Left lobe of liver (tissue), 2 donors: Measurements from ENCODE around the gene NCBP1. TPM values are rescaled to one million over a fixed set of nuclear protein-coding genes. Genes with fewer than 3 reads are reported as not detected.

Experiments
- ATAC-seq: fragments of 200-7000 bp; cut with Tn5 transposase; one replicate; pipeline ENCODE4 v1.9.1; 2020; ENCODE audit warnings: mild to moderate bottlenecking, moderate library complexity
- DNase-seq: peaks from one replicate; pipeline ENCODE4 v3.0.0-alpha.2; 2020; ENCODE audit warnings: low spot score
- total RNA-seq: library from RNA; stranded (reverse); gene quantifications from one replicate; pipeline ENCODE4 v1.2.1, GENCODE V29; 2021
- donor health status: DM: no; HTN: no; CAD: no; lungs with moderate emphysema.
- donor health status: DM: no; HTN: yes; CAD: no.

Gene NCBP1
- total RNA-seq, 1 donor from 2014 or later, result 15.5 TPM

DNA sequence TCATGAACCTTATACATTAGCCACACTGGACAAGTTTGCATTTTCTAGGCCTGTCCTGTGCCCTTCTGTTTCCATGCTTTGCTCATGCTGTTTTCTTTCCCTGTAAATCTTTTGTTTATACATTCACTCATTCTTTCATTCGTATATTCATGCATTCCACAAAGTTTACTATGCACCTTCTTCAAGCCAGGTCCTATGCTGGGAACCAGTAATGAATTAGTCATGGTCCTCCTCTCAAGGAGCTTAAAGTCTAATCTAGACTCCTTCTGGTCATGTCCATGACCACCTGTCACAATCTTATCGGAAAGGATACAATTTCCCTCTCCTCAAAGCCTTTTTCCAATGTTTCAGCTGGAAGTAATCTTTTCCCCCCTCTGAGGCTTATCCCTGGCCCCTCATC is 72.6 kb downstream of the NCBP1 start:
- no peak for ATAC-seq
- no peak for DNase-seq

GRCh38 chr9:97710356-97711222 is 77.0 kb downstream of the NCBP1 start:
- ATAC-seq, result peak; percentile 99
- no peak for DNase-seq

- DNase-seq, result no peak
Observed at GRCh38 chr9:97711223-97711626, 77.6 kb downstream of the NCBP1 start.

GRCh38 chr9:97714435-97714834 is 80.8 kb downstream of the NCBP1 start:
- no peak for DNase-seq
- ATAC-seq, result no peak

More at GRCh38 chr9:97711223-97711626, 77.6 kb downstream of the NCBP1 start:
- ATAC-seq, result no peak

GRCh38 chr9:97717866-97718265 is 84.2 kb downstream of the NCBP1 start:
- DNase-seq (no peak), ATAC-seq (no peak)

DNA sequence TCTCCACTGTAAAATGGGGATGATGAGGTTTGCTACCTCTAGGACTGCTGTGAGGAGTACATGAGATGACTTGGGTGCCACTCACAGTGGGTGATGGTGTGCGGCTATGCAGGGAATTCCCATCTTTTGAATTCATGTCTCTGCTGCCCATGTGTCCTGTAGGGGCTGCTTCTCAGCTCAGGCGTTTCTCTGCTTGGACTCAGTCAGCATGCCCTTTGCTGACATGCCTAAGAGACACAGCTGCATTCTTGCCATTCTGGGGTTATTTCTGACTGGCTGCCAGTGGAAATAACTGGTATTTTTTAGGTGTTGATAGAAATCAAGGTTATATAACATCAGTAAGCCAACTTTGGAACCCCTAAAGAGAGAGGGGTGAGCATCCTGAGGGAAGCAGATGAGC is 87.8 kb downstream of the NCBP1 start:
- DNase-seq (no peak), ATAC-seq (no peak)

DNA sequence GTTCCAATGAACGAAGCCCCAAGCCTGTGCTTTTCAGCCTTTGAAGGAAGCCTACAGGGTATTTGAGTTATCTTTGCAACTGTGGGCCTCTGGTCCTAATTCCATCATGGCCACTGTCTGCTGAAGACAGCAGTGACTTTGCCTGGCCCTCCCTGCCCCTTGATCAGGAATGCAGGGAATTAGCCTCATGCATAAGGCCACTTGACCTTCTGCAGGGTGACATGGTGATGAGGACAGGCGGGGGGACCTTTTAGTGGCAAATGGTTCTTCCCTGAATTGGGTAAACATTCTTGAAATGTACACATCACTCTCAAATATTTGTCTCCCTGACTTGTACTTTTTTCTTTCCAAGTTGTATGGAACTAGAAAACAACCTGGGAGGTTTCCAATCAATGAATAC is 88.7 kb downstream of the NCBP1 start:
- no peak for DNase-seq
- ATAC-seq, result no peak

Other genes starting within 250 kb of the NCBP1 start
- 4.1 TPM for gene TDRD7, start 221.7 kb upstream of the NCBP1 start, total RNA-seq
- gene TMOD1, start 132.2 kb upstream of the NCBP1 start, total RNA-seq, result 10.6 TPM
- gene TSTD2, start 453 bp upstream of the NCBP1 start, total RNA-seq, result 8.1 TPM
- 8.0 TPM for gene XPA, start 63.5 kb downstream of the NCBP1 start, total RNA-seq
- gene FOXE1, start 219.4 kb downstream of the NCBP1 start, total RNA-seq, result not detected